Measurements from ENCODE around the gene PCK2. TPM values are rescaled to one million over a fixed set of nuclear protein-coding genes. Genes with fewer than 3 reads are reported as not detected.

The PCK2 gene
- total RNA-seq, 4 donors from 2014 or later, result 9.1 to 20.7 (median 12.5) TPM

DNA sequence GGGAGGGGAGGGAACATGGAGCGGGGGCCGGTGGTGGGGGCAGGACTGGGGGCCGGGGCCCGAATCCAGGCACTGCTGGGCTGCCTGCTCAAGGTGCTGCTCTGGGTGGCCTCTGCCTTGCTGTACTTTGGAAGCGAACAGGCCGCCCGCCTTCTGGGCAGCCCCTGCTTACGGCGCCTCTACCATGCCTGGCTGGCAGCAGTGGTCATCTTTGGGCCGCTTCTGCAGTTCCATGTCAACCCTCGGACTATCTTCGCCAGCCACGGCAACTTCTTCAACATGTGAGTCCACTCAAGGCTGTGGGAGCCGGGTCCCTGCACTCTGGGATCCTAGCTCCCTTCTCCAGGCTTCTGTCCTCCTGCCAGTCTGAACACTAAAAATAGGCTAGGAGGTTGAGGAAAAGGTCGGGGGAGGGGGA lies 37.4 kb downstream of the PCK2 start:
- DNase-seq (ENCODE audit: extremely low spot score), result no peak
- no peaks in the 10 kb centered on the region for H3K9me3 ChIP-seq
- no peak for TF ChIP-seq POLR2AphosphoS5 (IDR thresholded peaks at IDR 0.05)
- TF ChIP-seq POLR2A (IDR thresholded peaks at IDR 0.05; ENCODE audit: low read depth), result no peak
- TF ChIP-seq, protein P1, sequence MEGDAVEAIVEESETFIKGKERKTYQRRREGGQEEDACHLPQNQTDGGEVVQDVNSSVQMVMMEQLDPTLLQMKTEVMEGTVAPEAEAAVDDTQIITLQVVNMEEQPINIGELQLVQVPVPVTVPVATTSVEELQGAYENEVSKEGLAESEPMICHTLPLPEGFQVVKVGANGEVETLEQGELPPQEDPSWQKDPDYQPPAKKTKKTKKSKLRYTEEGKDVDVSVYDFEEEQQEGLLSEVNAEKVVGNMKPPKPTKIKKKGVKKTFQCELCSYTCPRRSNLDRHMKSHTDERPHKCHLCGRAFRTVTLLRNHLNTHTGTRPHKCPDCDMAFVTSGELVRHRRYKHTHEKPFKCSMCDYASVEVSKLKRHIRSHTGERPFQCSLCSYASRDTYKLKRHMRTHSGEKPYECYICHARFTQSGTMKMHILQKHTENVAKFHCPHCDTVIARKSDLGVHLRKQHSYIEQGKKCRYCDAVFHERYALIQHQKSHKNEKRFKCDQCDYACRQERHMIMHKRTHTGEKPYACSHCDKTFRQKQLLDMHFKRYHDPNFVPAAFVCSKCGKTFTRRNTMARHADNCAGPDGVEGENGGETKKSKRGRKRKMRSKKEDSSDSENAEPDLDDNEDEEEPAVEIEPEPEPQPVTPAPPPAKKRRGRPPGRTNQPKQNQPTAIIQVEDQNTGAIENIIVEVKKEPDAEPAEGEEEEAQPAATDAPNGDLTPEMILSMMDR (IDR thresholded peaks at IDR 0.05), result no peak
- no peak for TF ChIP-seq EP300 (IDR thresholded peaks at IDR 0.05)
- no peaks in the 10 kb centered on the region for H3K27me3 ChIP-seq
- peaks cover 18 to 31% (median 24%) of the 10 kb centered on the region in 4 donors for H3K4me1 ChIP-seq
- no peak overlapping the region for H3K4me3 ChIP-seq
- intact Hi-C loops (cut with DNase I), result no loop called here
- no peaks in the 10 kb centered on the region for H3K36me3 ChIP-seq
- 86% methylated on average over 5 of the region's 15 CpGs for WGBS
- H3K27ac ChIP-seq (replicated peaks in 1 of 4), result peak overlapping the region in 3 of 4 donors; percentile 42 to 70 (median 42)

DNA sequence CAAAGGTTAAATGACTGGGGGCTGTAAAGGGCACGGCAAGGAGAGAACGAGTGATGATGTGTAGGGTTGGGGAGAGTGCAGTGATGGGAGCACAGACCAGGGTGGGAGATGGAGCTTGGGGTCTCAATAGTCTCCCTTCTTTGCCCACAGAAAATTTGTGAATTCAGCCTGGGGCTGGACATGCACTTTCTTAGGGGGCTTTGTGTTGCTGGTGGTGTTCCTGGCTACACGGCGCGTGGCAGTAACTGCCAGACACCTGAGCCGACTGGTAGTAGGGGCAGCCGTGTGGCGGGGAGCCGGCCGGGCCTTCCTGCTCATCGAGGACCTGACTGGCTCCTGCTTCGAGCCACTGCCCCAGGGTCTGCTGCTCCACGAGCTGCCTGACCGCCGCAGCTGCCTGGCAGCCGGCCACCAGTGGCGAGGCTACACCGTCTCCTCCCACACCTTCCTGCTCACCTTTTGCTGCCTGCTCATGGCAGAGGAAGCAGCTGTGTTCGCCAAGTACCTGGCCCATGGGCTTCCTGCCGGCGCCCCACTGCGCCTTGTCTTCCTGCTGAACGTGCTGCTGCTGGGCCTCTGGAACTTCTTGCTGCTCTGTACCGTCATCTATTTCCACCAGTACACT lies 38.1 kb downstream of the PCK2 start:
- Histone ChIP-seq H3K4me1 (peaks cover 24 to 37% (median 30%) of the 10 kb centered on the region in 4 donors), H3K27me3 (no peaks in the 10 kb centered on the region), H3K27ac (replicated peaks in 1 of 4) (peak overlapping the region in 2 of 4 donors; percentile 42 to 70), H3K36me3 (peaks cover 0 to under 1% (median 0%) of the 10 kb centered on the region in 4 donors), H3K4me3 (no peak overlapping the region), H3K9me3 (no peaks in the 10 kb centered on the region)
- intact Hi-C loops (cut with DNase I), result no loop called here
- TF ChIP-seq POLR2A (IDR thresholded peaks at IDR 0.05; ENCODE audit: low read depth) (no peak), EP300 (IDR thresholded peaks at IDR 0.05) (no peak), POLR2AphosphoS5 (IDR thresholded peaks at IDR 0.05) (no peak)
- TF ChIP-seq, protein P1 (IDR thresholded peaks at IDR 0.05), result no peak
- no peak for DNase-seq (ENCODE audit: extremely low spot score)
- 73% methylated on average over 17 of the region's 24 CpGs for WGBS

DNA sequence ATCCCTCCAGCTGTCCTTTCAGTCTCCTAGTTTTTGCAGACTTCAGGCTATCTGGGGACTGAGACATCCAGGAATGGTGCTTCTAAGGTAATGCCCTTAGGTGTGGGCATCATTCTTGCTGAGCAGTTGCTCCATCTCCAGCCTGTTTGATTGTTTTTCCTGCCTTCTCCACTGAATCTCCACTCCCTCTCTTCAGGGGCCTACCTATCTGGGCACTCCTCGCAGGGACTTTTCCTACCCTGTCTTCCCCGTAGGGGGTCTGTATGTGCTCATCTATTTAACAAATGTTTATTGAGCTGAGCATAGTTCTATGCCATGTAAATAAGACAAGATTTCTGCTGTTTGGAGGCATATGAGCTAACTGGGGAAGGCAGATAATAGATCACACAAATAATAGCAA lies 38.9 kb downstream of the PCK2 start:
- Histone ChIP-seq H3K4me3 (no peak overlapping the region), H3K9me3 (no peaks in the 10 kb centered on the region), H3K27me3 (no peaks in the 10 kb centered on the region), H3K36me3 (peaks cover 0 to 8% (median 8%) of the 10 kb centered on the region in 4 donors), H3K4me1 (peaks cover 32 to 45% (median 38%) of the 10 kb centered on the region in 4 donors), H3K27ac (replicated peaks in 1 of 4) (no peak overlapping the region)
- 89% methylated on average over 2 of the region's 2 CpGs for WGBS
- no peak for DNase-seq (ENCODE audit: extremely low spot score)
- TF ChIP-seq EP300 (IDR thresholded peaks at IDR 0.05), result no peak
- TF ChIP-seq POLR2A (IDR thresholded peaks at IDR 0.05; ENCODE audit: low read depth), result no peak
- TF ChIP-seq POLR2AphosphoS5 (IDR thresholded peaks at IDR 0.05), result no peak
- TF ChIP-seq, protein P1 (IDR thresholded peaks at IDR 0.05), result no peak
- intact Hi-C loops (cut with DNase I), result no loop called here

GRCh38 chr14:24133735-24134134 lies 39.6 kb downstream of the PCK2 start:
- intact Hi-C loops (cut with DNase I), result no loop called here
- TF ChIP-seq EP300 (IDR thresholded peaks at IDR 0.05), result no peak
- TF ChIP-seq POLR2AphosphoS5 (IDR thresholded peaks at IDR 0.05), result no peak
- no peak for TF ChIP-seq POLR2A (IDR thresholded peaks at IDR 0.05; ENCODE audit: low read depth)
- TF ChIP-seq, protein P1 (IDR thresholded peaks at IDR 0.05), result no peak
- no peak for DNase-seq (ENCODE audit: extremely low spot score)
- H3K4me3 ChIP-seq, result no peak overlapping the region
- 96% methylated on average over 1 of the region's 1 CpG for WGBS
- no peaks in the 10 kb centered on the region for H3K9me3 ChIP-seq
- H3K27me3 ChIP-seq, result no peaks in the 10 kb centered on the region
- peaks cover 39 to 48% (median 41%) of the 10 kb centered on the region in 4 donors for H3K4me1 ChIP-seq
- H3K36me3 ChIP-seq, result peaks cover 6 to 16% (median 15%) of the 10 kb centered on the region in 4 donors
- H3K27ac ChIP-seq (replicated peaks in 1 of 4), result no peak overlapping the region

DNA sequence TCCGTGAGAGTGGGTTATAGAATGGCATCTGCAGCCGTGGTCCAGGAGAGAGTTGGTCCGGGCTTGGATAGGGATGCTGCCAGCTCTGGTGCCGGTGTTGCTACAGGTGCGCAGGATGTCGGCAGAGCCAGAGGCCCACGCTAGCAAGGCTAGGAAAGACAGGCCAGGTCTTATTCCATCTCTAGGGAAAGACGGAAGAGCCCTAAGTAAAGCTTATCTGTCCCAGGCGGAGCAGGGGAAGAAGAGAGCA lies 41.4 kb downstream of the PCK2 start:
- no peak for TF ChIP-seq POLR2A (IDR thresholded peaks at IDR 0.05; ENCODE audit: low read depth)
- TF ChIP-seq POLR2AphosphoS5 (IDR thresholded peaks at IDR 0.05), result no peak
- TF ChIP-seq, protein P1 (IDR thresholded peaks at IDR 0.05), result no peak
- TF ChIP-seq EP300 (IDR thresholded peaks at IDR 0.05), result no peak
- Histone ChIP-seq H3K36me3 (peaks cover 10 to 25% (median 24%) of the 10 kb centered on the region in 4 donors), H3K9me3 (no peaks in the 10 kb centered on the region), H3K4me1 (peaks cover 55 to 63% (median 57%) of the 10 kb centered on the region in 4 donors), H3K4me3 (peak overlapping the region; percentile 75 to 99 (median 94)), H3K27me3 (no peaks in the 10 kb centered on the region), H3K27ac (replicated peaks in 1 of 4) (peak overlapping the region; percentile 89 to 96 (median 92))
- no peak for DNase-seq (ENCODE audit: extremely low spot score)
- intact Hi-C loops (cut with DNase I), result no loop called here
- 7% methylated on average over 9 of the region's 9 CpGs for WGBS
